Superior temporal gyrus (tissue), 1 donor: ENCODE data around the gene GRWD1.

Source experiments
- DNase-seq: peaks from one replicate; pipeline ENCODE4 v3.0.0-alpha.2; 2016; ENCODE audit errors: extremely low spot score

Gene GRWD1

DNA sequence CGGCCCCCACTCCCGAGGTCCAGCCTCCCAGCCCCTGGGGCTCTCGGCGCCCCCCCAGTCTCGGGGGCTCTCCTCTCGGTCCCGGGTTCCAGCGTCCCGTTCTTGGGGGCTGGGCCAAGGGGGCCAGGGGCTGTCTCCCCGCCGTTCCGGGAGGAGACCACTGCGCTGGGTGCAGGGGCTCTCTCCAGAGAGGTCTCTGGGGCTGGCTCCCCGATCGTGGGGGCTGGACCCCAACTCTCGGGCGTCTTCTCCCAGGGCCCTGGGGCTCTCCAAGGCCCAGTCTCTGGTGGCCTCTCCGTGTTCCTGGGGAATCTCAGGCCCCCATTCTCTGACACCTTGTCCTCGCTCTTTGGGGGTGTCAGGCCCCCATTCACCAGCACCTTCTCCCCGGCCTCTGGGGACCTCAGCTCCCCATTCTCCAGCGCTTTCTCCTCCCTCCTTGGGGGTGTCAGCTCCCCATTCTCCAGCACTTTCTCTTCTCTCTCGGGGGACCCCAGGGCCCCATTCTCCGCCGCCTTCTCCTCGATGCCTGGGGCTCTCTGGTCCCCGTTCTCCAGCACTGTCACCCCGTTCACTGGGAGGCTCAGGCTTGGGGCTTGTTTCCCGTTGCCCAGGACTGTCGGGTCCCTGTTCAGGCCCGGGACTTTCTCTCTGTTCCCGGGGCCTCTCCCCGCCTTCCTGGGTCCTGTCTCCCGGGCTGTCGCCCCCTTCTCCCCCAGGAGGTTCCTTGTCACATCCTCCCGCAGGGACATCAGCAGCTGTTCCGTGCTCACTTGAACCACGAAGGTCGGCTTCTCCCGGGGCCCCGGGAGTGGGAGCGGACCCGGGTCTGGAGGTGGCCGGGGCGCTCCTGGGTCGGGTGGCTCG, 52.2 kb downstream of the GRWD1 start:
- no peak for DNase-seq

DNA sequence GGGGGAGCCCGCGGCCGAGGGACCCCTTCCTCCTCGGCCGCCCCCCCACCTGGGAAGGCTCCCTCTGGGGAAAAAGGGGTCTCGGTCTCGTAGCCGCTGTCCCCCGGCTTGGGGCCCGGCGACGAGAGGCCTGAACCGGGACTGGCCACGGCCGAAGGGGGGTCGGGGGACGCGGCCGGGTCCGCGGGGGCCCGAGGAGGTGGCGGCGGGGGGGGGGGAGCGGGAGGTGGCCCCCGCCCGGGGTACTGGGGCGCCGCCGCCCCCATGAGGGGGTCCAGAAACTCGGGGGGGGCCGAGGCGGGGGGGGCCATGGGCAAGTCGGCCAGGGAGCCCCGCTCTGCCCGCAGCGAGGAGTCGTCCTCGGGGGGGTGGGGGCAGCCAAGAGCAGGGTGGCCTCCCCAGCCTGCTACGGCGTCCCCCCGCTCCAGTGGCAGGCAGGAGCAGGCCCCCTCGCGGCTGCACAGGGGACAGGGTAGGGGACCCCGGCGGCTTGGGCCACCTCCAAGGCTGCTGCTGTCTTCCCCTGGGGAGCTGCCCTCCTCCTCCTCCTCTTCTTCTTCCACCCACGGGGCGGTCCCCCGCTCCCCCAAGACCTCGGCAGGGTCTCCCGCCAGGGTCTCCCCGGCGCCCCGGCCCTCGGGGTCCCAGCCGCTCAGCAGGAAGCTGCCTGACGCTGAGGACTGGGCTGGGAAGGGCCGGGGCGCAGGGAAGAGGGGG, 53.0 kb downstream of the GRWD1 start:
- no peak for DNase-seq

- DNase-seq: no peak
These were observed 53.7 kb downstream of the GRWD1 start for GRCh38 chr19:48499316-48500090.

DNA sequence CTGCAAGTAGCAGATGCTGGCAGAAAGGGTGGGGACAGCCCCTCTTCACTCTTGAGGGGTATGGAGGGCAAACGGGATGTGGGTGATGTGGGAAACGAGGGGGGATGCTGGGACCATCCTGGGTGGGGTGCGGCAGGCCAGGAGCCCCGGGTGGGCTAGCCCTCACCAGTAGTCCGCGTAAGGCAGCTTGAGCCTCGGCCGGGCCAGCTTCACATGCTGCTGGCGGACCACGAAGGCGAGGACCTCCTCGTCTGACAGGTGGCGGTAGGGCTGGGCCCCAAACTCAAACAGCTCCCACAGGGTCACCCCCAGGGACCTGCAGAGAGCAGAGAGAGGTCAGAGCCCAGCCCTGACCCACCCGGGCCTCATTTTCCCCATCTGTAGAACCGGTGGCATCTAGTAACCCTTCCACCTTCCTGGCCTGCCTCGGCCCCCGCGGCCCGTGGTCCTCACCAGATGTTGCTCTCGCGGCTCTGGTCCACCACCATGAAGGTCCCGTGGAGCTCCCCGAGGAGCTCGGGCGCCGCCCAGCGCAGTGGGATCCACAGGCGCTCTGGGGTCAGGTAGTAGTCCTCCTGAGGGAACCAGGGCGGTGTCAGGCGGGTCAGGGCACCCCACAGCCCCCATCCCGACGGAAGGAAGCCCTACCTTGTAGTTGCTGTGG, 55.2 kb downstream of the GRWD1 start:
- DNase-seq: no peak

GRCh38 chr19:48501494-48502349, 55.9 kb downstream of the GRWD1 start:
- no peak for DNase-seq

GRCh38 chr19:48502350-48503018, 56.7 kb downstream of the GRWD1 start:
- DNase-seq: no peak

GRCh38 chr19:48506138-48506733, 60.5 kb downstream of the GRWD1 start:
- no peak for DNase-seq
